Endodermal cell (in vitro differentiated cells): Measurements from ENCODE around the gene PRKAG2. TPM values are rescaled to one million over a fixed set of nuclear protein-coding genes. Genes with fewer than 3 reads are reported as not detected.

Source experiments
- DNase-seq: peaks from one replicate; pipeline ENCODE4 v3.0.0-alpha.2; 2017
- H3K27ac ChIP-seq: 2 replicates; pipeline ENCODE4 v1.5.1; 2013; ENCODE audit warnings: mild to moderate bottlenecking, low read depth, low read length, moderate library complexity
- H3K27me3 ChIP-seq: 2 replicates; pipeline ENCODE4 v1.6.1; 2013; ENCODE audit warnings: mild to moderate bottlenecking, low read length, moderate library complexity; ENCODE audit not compliant: insufficient read depth, control insufficient read depth, poor library complexity, severe bottlenecking
- H3K36me3 ChIP-seq: 2 replicates; pipeline ENCODE4 v1.7.0; 2013; ENCODE audit warnings: mild to moderate bottlenecking, low read length, moderate library complexity; ENCODE audit not compliant: control insufficient read depth, insufficient read depth
- H3K4me1 ChIP-seq: one replicate; pipeline ENCODE4 v1.7.0; 2013; ENCODE audit warnings: low read length; ENCODE audit not compliant: control insufficient read depth, insufficient read depth
- H3K4me3 ChIP-seq: 2 replicates; pipeline ENCODE4 v1.5.1; 2013; ENCODE audit warnings: mild to moderate bottlenecking, low read length, moderate library complexity
- H3K9ac ChIP-seq: 2 replicates; pipeline ENCODE4 v1.6.1; 2013; ENCODE audit warnings: mild to moderate bottlenecking, low read length, moderate library complexity; ENCODE audit not compliant: poor library complexity, severe bottlenecking; ENCODE audit errors: extremely low read depth
- H3K9me3 ChIP-seq: 2 replicates; pipeline ENCODE4 v1.6.1; 2013; ENCODE audit warnings: mild to moderate bottlenecking, low read length, moderate library complexity; ENCODE audit not compliant: control insufficient read depth
- H3K27ac Mint-ChIP-seq: 2 replicates; pipeline ENCODE4 v1.8.0; 2020; ENCODE audit warnings: mixed read lengths
- H3K27me3 Mint-ChIP-seq: 2 replicates; pipeline ENCODE4 v1.8.0; 2021; ENCODE audit warnings: mild to moderate bottlenecking, mixed read lengths; ENCODE audit not compliant: insufficient read depth
- H3K36me3 Mint-ChIP-seq: 2 replicates; pipeline ENCODE4 v1.8.0; 2020; ENCODE audit warnings: low read depth, mixed read lengths
- H3K4me1 Mint-ChIP-seq: 2 replicates; pipeline ENCODE4 v1.8.0; 2020; ENCODE audit warnings: mixed read lengths
- H3K4me3 Mint-ChIP-seq: 2 replicates; pipeline ENCODE4 v1.8.0; 2020; ENCODE audit warnings: mild to moderate bottlenecking, moderate library complexity, mixed read lengths
- H3K9me3 Mint-ChIP-seq: 2 replicates; pipeline ENCODE4 v1.8.0; 2020; ENCODE audit warnings: mild to moderate bottlenecking, mixed read lengths
- CTCF ChIP-seq: fragments of 200-600 bp; sonication (generic); conservative IDR thresholded peaks from 2 replicates; pipeline ENCODE4 v1.5.0; 2021; ENCODE audit warnings: antibody characterized with exemption, mild to moderate bottlenecking
- WGBS, 2 experiments: methylation state at CpG; one replicate each; pipeline versions ENCODE4 v1.1.5 to v1.1.7; 2013; ENCODE audit warnings: missing lambda C conversion rate in 2 of 2, mixed read lengths in 1 of 2; ENCODE audit not compliant: insufficient coverage in 1 of 2, insufficient read length in 1 of 2; 5-methylcytosine and 5-hydroxymethylcytosine counted together
- total RNA-seq, 2 donors: library from RNA; stranded (reverse); fragmentation: NEBNext Ultra II Directional in 1 of 2; extraction: Animal tissue kit (Norgen Biotek cat#: 25700) in 1 of 2; gene quantifications; 2 replicates in 1 of 2; 3 replicates in 1 of 2; pipeline ENCODE4 v1.2.1, GENCODE V29; 2021

Gene PRKAG2
- total RNA-seq, 2 donors from 2014 or later, result 17.2 to 20.7 TPM

- H3K4me3 Mint-ChIP-seq, result no peak overlapping the region
- H3K36me3 Mint-ChIP-seq, result no peaks in the 10 kb centered on the region
- Histone ChIP-seq H3K9ac (no peak overlapping the region), H3K36me3 (no peaks in the 10 kb centered on the region), H3K9me3 (peaks cover 7% of the 10 kb centered on the region), H3K4me3 (no peak overlapping the region), H3K27me3 (no peaks in the 10 kb centered on the region), H3K4me1 (no peaks in the 10 kb centered on the region), H3K27ac (no peak overlapping the region)
- peaks cover 2% of the 10 kb centered on the region for H3K27me3 Mint-ChIP-seq
- H3K9me3 Mint-ChIP-seq, result peaks cover 12% of the 10 kb centered on the region
- no peak for TF ChIP-seq CTCF
- 87 to 92% methylated on average over 3 to 8 of the region's 9 CpGs for WGBS, 2 experiments
- H3K27ac Mint-ChIP-seq, result no peak overlapping the region
- DNase-seq, result no peak
- no peaks in the 10 kb centered on the region for H3K4me1 Mint-ChIP-seq
Observed at GRCh38 chr7:151637781-151638261, 239.1 kb downstream of the PRKAG2 start.

- WGBS, 2 experiments, result 100% methylated on average over 1 to 2 of the region's 2 CpGs
- H3K36me3 ChIP-seq, result no peaks in the 10 kb centered on the region
- no peak overlapping the region for H3K27ac Mint-ChIP-seq
- no peak overlapping the region for H3K4me3 ChIP-seq
- TF ChIP-seq CTCF, result no peak
- no peak overlapping the region for H3K27ac ChIP-seq
- H3K9me3 Mint-ChIP-seq, result peaks cover 12% of the 10 kb centered on the region
- no peaks in the 10 kb centered on the region for H3K4me1 Mint-ChIP-seq
- H3K36me3 Mint-ChIP-seq, result no peaks in the 10 kb centered on the region
- peaks cover 8% of the 10 kb centered on the region for H3K27me3 ChIP-seq
- H3K4me3 Mint-ChIP-seq, result no peak overlapping the region
- H3K4me1 ChIP-seq, result no peaks in the 10 kb centered on the region
- H3K27me3 Mint-ChIP-seq, result peaks cover 19% of the 10 kb centered on the region
- H3K9ac ChIP-seq, result no peak overlapping the region
- no peak for DNase-seq
- H3K9me3 ChIP-seq, result peaks cover 7% of the 10 kb centered on the region
Observed at GRCh38 chr7:151634643-151635042, 242.3 kb downstream of the PRKAG2 start.

GRCh38 chr7:151633516-151633812 lies 243.5 kb downstream of the PRKAG2 start:
- H3K36me3 Mint-ChIP-seq, result no peaks in the 10 kb centered on the region
- H3K4me3 Mint-ChIP-seq, result no peak overlapping the region
- H3K9me3 ChIP-seq, result peaks cover 7% of the 10 kb centered on the region
- H3K27me3 Mint-ChIP-seq, result peaks cover 29% of the 10 kb centered on the region
- H3K36me3 ChIP-seq, result no peaks in the 10 kb centered on the region
- H3K4me1 ChIP-seq, result no peaks in the 10 kb centered on the region
- no peak for DNase-seq
- H3K9me3 Mint-ChIP-seq, result peaks cover 12% of the 10 kb centered on the region
- H3K4me3 ChIP-seq, result no peak overlapping the region
- 100% methylated on average over 1 of the region's 1 CpG for WGBS, 2 experiments
- no peak overlapping the region for H3K27ac Mint-ChIP-seq
- no peak overlapping the region for H3K27ac ChIP-seq
- TF ChIP-seq CTCF, result no peak
- peaks cover 12% of the 10 kb centered on the region for H3K27me3 ChIP-seq
- no peak overlapping the region for H3K9ac ChIP-seq
- peaks cover 4% of the 10 kb centered on the region for H3K4me1 Mint-ChIP-seq
